GM19395 (cell line): ENCODE data around the gene CXorf65.

ENCODE experiments used
- ATAC-seq: cut with Tn5 transposase; IDR thresholded peaks from one replicate; pipeline ENCODE4 v1.9.1; 2021; ENCODE audit warnings: mild to moderate bottlenecking, moderate library complexity; ENCODE audit not compliant: unreplicated experiment

The CXorf65 gene

DNA sequence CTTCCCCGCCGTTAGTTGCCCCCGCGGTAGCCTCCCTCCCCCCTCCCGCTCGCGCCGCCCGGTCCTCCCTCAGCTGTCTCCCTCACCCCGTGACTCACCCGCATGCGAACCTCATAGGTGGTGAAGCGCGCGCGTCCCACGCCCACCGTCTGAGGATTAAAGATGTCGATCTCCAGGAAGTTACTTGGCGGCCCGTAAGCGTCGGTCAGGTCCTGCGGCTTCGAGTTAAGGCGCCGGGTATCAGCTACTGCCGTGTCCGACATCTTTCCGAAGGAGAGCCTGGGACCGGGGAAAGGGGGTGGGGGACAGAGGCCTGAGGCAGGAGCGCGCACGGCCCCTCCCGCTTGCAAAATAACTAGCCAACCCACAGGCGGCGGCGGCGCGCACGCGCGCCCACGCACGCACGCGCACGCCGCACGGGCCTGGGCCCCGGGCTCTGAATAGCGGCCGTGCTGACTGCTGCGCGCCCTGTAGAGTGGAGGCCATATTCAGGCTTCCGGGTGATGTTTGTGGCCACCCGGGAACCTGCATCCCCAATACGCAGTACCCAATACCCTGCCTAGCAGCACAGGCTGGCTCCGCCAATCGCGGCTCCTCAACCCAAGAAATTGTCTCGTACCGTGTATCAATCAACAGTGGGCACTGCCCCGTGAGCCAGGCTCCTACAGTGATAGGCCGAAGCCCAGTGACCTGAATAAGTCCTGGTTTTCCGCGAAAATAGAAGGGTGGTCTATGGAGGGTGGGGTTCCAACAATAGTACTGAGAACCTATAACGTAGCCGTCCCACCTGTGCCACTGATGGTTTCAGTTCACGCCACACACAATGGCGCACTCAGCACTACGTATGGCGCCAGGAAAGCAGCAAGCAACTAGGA lies 38.3 kb downstream of the CXorf65 start, which contains the start of gene SNX12:
Gene SNX12, minus strand, starts transcription at position 291 of the 875 bp plus-strand sequence. Its CDS starts 28 bp downstream, at position 263.
- ATAC-seq: peak; percentile 93

DNA sequence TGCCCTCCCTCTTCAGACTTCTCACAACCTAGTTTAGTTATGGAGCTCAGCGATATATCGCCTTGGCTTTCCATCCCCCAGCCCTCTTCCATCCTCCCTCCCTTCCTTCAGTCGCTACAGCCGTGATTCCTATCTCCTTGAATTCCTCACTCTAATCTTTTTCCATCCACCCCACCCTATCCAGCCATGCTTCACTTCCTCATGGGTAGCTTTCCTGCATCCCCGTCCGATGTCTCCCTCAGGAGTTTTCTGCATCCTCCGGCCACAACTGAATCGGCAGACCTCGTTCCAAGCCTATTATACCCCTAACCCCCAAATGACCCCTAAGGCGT lies 38.9 kb downstream of the CXorf65 start:
- ATAC-seq: peak; percentile 5

DNA sequence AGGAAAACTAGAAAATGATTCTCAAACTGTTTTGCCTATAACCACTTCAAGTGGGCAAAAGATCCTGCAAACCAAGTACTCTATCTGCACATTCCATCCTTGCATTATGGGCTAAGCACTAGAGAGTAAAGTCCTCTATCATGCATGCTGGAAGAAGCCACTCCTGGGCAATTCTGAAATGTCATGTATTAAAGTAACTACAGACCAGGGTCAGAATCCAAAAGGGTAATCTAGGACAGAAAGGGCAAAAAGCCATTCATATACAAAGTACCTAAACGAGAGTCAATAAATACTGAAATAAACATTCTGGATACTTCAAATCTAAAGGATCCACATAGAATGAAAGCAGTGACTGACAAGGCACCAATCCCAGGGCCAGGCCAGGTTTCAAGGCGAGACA lies 39.5 kb downstream of the CXorf65 start:
- ATAC-seq: no peak

GRCh38 chrX:71060127-71060526 lies 46.4 kb downstream of the CXorf65 start:
- ATAC-seq: no peak

- ATAC-seq: no peak
Observed at GRCh38 chrX:71057848-71058530, 48.6 kb downstream of the CXorf65 start.

DNA sequence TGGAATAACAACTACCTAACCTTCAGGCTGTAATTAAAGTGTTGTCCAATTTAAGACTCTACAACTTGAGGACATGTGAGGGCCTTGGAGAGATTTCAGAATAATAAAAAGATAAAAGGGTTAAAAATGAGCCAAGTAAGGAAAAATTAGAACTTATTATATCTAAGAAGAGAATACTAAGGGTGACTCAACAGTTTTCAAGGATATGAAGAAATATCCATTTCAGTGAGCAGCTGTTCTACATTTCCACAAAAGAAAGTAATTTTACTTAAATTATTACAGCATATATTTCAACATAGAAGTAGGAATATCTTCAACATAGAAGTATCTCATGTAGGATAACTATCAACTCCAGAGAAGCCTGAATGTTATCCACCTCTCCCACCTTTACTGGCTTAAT lies 49.7 kb downstream of the CXorf65 start:
- no peak for ATAC-seq
